ENCODE results near the gene PHF1. TPM values are rescaled to one million over a fixed set of nuclear protein-coding genes. Genes with fewer than 3 reads are reported as not detected.

PHF1 gene
- total and polyA plus RNA-seq, 2 of the 13 experiments (the other 11 are each of a cell fraction or from before 2014, with no cell fraction given), result 25.4 to 61.9 TPM

DNA sequence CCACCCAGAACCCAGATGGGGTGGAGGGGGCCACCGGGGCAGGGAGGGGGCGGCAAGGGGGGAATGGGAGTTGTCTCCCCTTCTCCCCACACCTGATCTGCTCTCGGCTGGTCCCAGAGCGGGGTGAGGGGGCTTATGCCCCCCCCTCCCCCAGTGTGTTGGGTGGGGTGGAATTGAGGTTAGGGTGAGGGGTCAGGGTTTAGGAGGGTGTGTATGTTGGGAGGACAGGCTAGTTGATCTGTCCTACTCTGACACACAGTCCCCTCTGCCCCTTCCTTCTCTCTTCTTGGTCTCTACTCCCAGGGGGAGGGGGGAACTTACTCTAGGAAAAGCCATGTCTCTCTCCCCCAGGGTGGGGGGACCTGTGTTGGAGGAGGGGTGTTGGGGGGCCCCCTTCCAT lies 41.7 kb downstream of the PHF1 start:
- Histone ChIP-seq H4K20me1 (ENCODE audit: insufficient read depth, low read length) (no peaks in the 10 kb centered on the region), H3K4me1 (ENCODE audit: insufficient read depth, low read length) (peaks cover 20% of the 10 kb centered on the region), H3K36me3 (replicated peaks in 1 of 2; ENCODE audit: control insufficient read depth in 1 of 2, insufficient read depth in 2 of 2, low read length in 2 of 2) (peaks cover 0 to 9% of the 10 kb centered on the region in 2 experiments; a peak in 3 of 5 replicates), H3K27ac (ENCODE audit: extremely low read length, insufficient read depth, low read length) (no peak overlapping the region), H3K27me3 (ENCODE audit: control insufficient read depth in 1 of 2, insufficient read depth in 2 of 2, low read length in 2 of 2) (no peaks in the 10 kb centered on the region; a peak in 1 of 5 replicates), H2AFZ (ENCODE audit: low read length) (no peak overlapping the region), H3K4me3 (replicated peaks in 1 of 3; ENCODE audit: insufficient read depth in 1 of 3, low read depth in 2 of 3, low read length in 3 of 3) (no peak overlapping the region), H3K4me2 (ENCODE audit: low read depth, low read length) (no peak overlapping the region), H3K9ac (ENCODE audit: insufficient read depth, low read depth, low read length) (no peak overlapping the region), H3K79me2 (ENCODE audit: insufficient read depth, low read length) (peaks cover 15% of the 10 kb centered on the region), H3K9me3 (ENCODE audit: low read length) (no peaks in the 10 kb centered on the region)
- no peak for TF ChIP-seq SRSF9 (IDR thresholded peaks at IDR 0.05; ENCODE audit: borderline replicate concordance, insufficient read depth, low read depth, low read length, poor library complexity, severe bottlenecking)
- FAIRE-seq, result no peak
- DNase-seq (ENCODE audit: low spot score), result no peak
- ATAC-seq, result no peak
- WGBS (ENCODE audit: low lambda C conversion rate), result 98% methylated on average over 4 of the region's 4 CpGs
- POLR2A ChIA-PET, result no interaction called here
- in situ Hi-C loops (cut with HindIII; ENCODE audit: extremely low pct_ligation_motif_present, low pct_unique_long_range_greater_than_20kb) (no loop called here), intact Hi-C loops (cut with micrococcal nuclease; ENCODE audit: unreplicated experiment) (no loop called here)
- no TSS peak for BruUV-seq (replicated peaks)
- CTCF ChIA-PET (ENCODE audit: low intra/inter-chr PET ratio, low total read pairs), result no interaction called here

DNA sequence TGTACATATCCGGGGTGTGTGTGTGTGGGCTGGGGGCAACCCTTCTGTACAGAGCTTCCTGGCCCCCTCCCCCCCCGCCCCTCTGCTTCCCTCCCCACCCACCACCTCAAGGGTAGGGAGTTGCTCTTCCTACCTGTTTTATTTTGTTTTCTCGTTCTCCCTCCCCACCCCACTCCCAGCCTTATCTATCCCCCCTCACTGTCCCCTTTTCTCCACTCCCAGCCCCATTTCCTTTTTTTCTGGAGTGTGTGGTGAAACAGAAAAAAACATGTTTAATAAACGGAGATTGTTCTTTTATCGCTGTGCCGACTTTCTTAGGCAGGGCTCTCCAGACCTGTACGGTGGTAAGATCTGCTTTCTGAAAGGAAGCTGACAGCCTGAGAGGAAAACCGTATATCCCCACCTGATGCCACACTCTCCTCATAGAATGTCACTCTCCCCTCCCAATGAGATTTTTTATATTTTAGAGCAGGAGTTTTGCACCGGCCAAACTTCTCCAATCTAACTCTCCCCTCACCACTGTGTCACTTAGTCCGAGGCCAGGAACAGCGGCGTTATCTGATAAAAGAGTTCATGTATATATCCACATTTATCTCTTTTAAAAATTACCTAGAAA lies 42.7 kb downstream of the PHF1 start:
- Histone ChIP-seq H3K27ac (ENCODE audit: extremely low read length, insufficient read depth, low read length) (peak overlapping the region; percentile 46), H3K9ac (ENCODE audit: insufficient read depth, low read depth, low read length) (peak overlapping the region; percentile 85), H3K9me3 (ENCODE audit: low read length) (no peaks in the 10 kb centered on the region), H2AFZ (ENCODE audit: low read length) (no peak overlapping the region), H4K20me1 (ENCODE audit: insufficient read depth, low read length) (no peaks in the 10 kb centered on the region), H3K4me2 (ENCODE audit: low read depth, low read length) (peak overlapping the region; percentile 98), H3K4me1 (ENCODE audit: insufficient read depth, low read length) (peaks cover 20% of the 10 kb centered on the region), H3K27me3 (ENCODE audit: control insufficient read depth in 1 of 2, insufficient read depth in 2 of 2, low read length in 2 of 2) (no peaks in the 10 kb centered on the region; a peak in 1 of 5 replicates), H3K79me2 (ENCODE audit: insufficient read depth, low read length) (peaks cover 15% of the 10 kb centered on the region), H3K36me3 (replicated peaks in 1 of 2; ENCODE audit: control insufficient read depth in 1 of 2, insufficient read depth in 2 of 2, low read length in 2 of 2) (peaks cover 0 to 9% of the 10 kb centered on the region in 2 experiments; a peak in 3 of 5 replicates), H3K4me3 (replicated peaks in 1 of 3; ENCODE audit: insufficient read depth in 1 of 3, low read depth in 2 of 3, low read length in 3 of 3) (peak overlapping the region; percentile 92 to 100 (median 95))
- no peak for DNase-seq (ENCODE audit: low spot score)
- intact Hi-C loops (cut with micrococcal nuclease; ENCODE audit: unreplicated experiment) (loop anchor here (1.0 kb wide), 2 partner anchors 25 to 127 kb away; partner anchors contain the start of gene BAK1), in situ Hi-C loops (cut with HindIII; ENCODE audit: extremely low pct_ligation_motif_present, low pct_unique_long_range_greater_than_20kb) (no loop called here)
- no TSS peak for BruUV-seq (replicated peaks)
- CTCF ChIA-PET (ENCODE audit: low intra/inter-chr PET ratio, low total read pairs), result no interaction called here
- POLR2A ChIA-PET, result interaction anchor here (0.9 to 2.0 kb wide), 14 partner anchors 9 to 482 kb away, joined by 3 to 17 read pairs (median 6); partner anchors contain the start of genes BAK1, CUTA, RING1 and RPS18
- WGBS (ENCODE audit: low lambda C conversion rate), result 5% methylated on average over 12 of the region's 12 CpGs
- ATAC-seq, result no peak
- no peak for FAIRE-seq
- TF ChIP-seq, protein P1, sequence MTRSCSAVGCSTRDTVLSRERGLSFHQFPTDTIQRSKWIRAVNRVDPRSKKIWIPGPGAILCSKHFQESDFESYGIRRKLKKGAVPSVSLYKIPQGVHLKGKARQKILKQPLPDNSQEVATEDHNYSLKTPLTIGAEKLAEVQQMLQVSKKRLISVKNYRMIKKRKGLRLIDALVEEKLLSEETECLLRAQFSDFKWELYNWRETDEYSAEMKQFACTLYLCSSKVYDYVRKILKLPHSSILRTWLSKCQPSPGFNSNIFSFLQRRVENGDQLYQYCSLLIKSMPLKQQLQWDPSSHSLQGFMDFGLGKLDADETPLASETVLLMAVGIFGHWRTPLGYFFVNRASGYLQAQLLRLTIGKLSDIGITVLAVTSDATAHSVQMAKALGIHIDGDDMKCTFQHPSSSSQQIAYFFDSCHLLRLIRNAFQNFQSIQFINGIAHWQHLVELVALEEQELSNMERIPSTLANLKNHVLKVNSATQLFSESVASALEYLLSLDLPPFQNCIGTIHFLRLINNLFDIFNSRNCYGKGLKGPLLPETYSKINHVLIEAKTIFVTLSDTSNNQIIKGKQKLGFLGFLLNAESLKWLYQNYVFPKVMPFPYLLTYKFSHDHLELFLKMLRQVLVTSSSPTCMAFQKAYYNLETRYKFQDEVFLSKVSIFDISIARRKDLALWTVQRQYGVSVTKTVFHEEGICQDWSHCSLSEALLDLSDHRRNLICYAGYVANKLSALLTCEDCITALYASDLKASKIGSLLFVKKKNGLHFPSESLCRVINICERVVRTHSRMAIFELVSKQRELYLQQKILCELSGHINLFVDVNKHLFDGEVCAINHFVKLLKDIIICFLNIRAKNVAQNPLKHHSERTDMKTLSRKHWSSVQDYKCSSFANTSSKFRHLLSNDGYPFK (CRISPR knock-in tag; IDR thresholded peaks at IDR 0.05; ENCODE audit: borderline replicate concordance), result no peak
- TF ChIP-seq NAIF1 (CRISPR knock-in tag; IDR thresholded peaks at IDR 0.05; ENCODE audit: borderline replicate concordance) (0 out of 2 replicates have a peak, but pooled peaks have one; percentile 24), ESRRA (CRISPR knock-in tag; IDR thresholded peaks at IDR 0.05; ENCODE audit: low read depth) (no peak), THYN1 (CRISPR knock-in tag; IDR thresholded peaks at IDR 0.05; ENCODE audit: borderline replicate concordance, low read depth) (no peak)
- TF ChIP-seq, protein P2, sequence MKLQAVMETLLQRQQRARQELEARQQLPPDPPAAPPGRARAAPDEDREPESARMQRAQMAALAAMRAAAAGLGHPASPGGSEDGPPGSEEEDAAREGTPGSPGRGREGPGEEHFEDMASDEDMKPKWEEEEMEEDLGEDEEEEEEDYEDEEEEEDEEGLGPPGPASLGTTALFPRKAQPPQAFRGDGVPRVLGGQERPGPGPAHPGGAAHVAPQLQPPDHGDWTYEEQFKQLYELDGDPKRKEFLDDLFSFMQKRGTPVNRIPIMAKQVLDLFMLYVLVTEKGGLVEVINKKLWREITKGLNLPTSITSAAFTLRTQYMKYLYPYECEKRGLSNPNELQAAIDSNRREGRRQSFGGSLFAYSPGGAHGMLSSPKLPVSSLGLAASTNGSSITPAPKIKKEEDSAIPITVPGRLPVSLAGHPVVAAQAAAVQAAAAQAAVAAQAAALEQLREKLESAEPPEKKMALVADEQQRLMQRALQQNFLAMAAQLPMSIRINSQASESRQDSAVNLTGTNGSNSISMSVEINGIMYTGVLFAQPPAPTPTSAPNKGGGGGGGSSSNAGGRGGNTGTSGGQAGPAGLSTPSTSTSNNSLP (IDR thresholded peaks at IDR 0.05; ENCODE audit: low read depth, low read length), result 0 out of 2 replicates have a peak, but pooled peaks have one; percentile 1
- TF ChIP-seq, protein P3, sequence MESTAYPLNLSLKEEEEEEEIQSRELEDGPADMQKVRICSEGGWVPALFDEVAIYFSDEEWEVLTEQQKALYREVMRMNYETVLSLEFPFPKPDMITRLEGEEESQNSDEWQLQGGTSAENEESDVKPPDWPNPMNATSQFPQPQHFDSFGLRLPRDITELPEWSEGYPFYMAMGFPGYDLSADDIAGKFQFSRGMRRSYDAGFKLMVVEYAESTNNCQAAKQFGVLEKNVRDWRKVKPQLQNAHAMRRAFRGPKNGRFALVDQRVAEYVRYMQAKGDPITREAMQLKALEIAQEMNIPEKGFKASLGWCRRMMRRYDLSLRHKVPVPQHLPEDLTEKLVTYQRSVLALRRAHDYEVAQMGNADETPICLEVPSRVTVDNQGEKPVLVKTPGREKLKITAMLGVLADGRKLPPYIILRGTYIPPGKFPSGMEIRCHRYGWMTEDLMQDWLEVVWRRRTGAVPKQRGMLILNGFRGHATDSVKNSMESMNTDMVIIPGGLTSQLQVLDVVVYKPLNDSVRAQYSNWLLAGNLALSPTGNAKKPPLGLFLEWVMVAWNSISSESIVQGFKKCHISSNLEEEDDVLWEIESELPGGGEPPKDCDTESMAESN (CRISPR knock-in tag; conservative IDR thresholded peaks at IDR 0.05), result no peak
- TF ChIP-seq, protein P4, sequence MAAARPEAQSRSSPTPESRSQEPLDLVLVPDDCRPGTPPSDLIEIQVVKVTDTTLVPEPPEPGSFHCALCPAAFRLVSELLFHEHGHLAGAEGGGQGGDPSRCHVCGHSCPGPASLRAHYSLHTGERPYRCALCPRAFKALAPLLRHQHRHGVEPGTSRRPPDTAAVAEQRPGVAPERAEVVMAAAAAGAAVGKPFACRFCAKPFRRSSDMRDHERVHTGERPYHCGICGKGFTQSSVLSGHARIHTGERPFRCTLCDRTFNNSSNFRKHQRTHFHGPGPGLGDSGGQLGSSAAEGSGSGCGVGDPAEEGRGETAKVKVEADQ (CRISPR knock-in tag; IDR thresholded peaks at IDR 0.05; ENCODE audit: borderline replicate concordance), result 0 out of 2 replicates have a peak, but pooled peaks have one; percentile 9
